GM13976 (cell line): ENCODE measurements around the gene WIPI1.

Experiments
- DNase-seq: peaks from one replicate; pipeline ENCODE4 v3.0.0; 2012; ENCODE audit warnings: low spot score
- CTCF ChIP-seq: IDR thresholded peaks from 2 replicates; pipeline ENCODE4 v1.5.1; 2012; ENCODE audit warnings: borderline replicate concordance, mild to moderate bottlenecking; ENCODE audit not compliant: insufficient read depth; ENCODE audit errors: extremely low read depth, missing control alignments, control extremely low read depth
- in situ Hi-C: fragments of 300-500 bp; cut with MboI; formaldehyde crosslinking; loops from one replicate; pipeline ENCODE4 v1.12.0; 2022; ENCODE audit warnings: low sequenced_read_pairs, mixed read lengths, inconsistent platforms; ENCODE audit not compliant: unreplicated experiment

WIPI1 gene, protein sequence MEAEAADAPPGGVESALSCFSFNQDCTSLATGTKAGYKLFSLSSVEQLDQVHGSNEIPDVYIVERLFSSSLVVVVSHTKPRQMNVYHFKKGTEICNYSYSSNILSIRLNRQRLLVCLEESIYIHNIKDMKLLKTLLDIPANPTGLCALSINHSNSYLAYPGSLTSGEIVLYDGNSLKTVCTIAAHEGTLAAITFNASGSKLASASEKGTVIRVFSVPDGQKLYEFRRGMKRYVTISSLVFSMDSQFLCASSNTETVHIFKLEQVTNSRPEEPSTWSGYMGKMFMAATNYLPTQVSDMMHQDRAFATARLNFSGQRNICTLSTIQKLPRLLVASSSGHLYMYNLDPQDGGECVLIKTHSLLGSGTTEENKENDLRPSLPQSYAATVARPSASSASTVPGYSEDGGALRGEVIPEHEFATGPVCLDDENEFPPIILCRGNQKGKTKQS

DNA sequence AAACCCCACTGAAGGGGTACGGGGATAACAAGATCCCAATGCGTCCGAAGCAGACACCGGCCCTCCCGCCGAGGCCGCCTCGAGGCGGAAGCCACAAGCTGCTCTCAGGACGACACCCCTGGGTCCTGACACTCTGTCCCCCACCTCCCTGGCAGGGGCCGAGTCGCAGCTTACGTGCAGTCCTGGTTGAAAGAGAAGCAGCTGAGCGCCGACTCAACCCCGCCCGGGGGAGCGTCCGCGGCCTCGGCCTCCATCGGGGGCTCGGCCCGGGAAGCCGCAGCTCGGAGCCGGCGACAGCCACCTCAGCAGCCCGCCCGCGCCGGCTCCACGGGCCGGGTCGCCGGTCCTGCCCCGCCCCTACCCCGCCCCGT lies at the start of gene WIPI1:
Gene WIPI1 (minus strand): TSS at position 329 of the 371 bp plus-strand sequence. CDS start 75 bp downstream, at position 254.
- TF ChIP-seq CTCF, result no peak
- no peak for DNase-seq
- in situ Hi-C loops, result no loop called here

- DNase-seq, result no peak
- TF ChIP-seq CTCF, result no peak
- in situ Hi-C loops, result no loop called here
Observed at GRCh38 chr17:68505951-68506350, 48.7 kb upstream of the WIPI1 start.

- in situ Hi-C loops, result no loop called here
- no peak for DNase-seq
- TF ChIP-seq CTCF, result no peak
Observed at GRCh38 chr17:68501074-68501473, 43.8 kb upstream of the WIPI1 start.

DNA sequence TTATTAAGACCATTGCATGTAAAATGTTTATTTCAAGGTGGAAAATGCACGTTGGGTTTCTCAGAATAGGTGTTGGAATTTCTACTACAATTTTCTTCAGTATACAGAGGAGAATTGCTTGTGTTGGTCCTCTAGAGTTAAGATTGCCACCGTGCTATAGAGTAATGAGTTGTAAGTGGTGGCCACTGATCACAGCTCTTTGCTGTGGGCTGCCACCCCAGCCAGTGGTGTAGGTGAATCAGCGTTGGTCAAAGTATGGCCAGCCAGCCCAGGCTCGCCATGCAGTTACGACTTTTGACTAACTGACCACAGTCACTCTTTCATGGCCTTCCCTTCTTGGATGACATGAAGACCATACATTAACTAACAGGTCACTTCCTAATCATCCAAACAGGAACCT lies 42.3 kb upstream of the WIPI1 start:
- in situ Hi-C loops, result no loop called here
- DNase-seq, result no peak
- no peak for TF ChIP-seq CTCF

DNA sequence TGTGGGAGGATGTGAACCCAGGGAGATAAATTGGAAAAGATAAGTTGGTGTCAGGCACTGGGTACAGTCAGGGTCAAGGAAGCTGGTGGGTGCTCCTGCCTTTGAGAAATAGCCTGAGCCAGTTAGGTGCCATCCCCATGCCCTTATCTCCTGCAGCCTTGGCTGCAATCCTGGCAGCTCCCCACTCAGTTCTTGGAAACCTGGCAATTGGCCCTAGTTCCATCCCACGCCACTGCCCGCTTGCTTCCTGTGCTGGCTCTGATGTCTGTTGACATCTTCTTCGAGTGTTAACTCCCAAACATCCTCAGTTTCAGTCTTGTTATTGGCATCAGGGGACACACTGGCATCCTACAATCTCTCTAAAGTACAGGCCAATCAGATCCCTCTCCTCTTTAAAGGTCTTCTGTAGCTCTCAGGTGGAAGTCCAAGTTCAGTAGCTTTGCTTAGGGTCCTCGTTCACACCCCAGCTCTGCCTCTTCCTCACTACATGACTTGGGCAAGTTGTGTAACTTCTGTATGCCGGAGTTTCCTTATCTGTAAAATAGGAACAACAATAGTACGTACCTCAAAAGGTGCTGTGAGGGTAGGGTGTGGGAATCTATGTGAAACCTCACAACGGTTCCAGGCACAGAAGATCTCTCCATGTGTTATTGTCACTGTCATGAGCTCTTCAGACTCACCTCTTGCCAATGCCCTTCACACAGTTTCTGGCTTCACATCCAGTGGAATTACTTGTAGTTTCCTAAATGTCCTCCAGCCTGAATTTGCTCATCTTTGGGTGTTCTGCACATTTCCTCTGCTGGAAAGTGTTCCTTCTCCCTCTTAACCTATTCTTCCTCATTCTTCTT lies 41.4 kb upstream of the WIPI1 start:
- no peak for TF ChIP-seq CTCF
- no peak for DNase-seq
- in situ Hi-C loops, result no loop called here

DNA sequence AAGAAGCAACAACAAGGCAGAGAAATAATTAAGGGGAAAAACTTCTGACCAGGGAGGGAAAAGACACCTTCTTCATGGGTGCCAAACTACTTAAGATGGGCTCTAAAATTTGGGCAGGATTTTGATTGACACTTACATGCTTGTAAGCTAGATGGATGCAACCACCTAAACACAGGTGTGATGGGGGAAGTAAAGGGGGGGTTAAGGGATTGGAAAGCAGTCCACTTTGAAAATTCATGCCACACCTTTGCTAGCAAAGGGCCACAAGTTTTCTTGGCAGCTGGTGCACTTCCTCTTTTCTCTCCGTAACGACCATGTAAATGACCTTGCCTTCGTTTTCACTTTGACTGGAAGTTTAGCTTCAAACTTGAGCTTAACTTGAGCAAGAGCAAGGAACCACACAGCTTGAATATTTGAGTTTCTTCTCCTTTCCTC lies 40.6 kb upstream of the WIPI1 start:
- TF ChIP-seq CTCF, result no peak
- DNase-seq, result peak; percentile 80
- in situ Hi-C loops, result no loop called here
